ENCODE data around the gene LPAR6.
"Not testable (repeated sequence)": the region's sequence is repeated elsewhere in the genome, so short reads cannot be mapped to it uniquely, and the experiment has no call there.

Gene LPAR6

GRCh38 chr13:48412881-48413351 is at the start of gene LPAR6:
LPAR6 (minus strand) TSS chr13:48413113; CDS start chr13:48412423, 690 bp downstream.
- no peak for DNase-seq (ENCODE audit: extremely low read depth, insufficient read length)
- TF ChIP-seq CTCF (IDR thresholded peaks at IDR 0.05; ENCODE audit: insufficient read depth, low read length, poor library complexity, severe bottlenecking) = no peak
- Histone ChIP-seq H3K36me3 (ENCODE audit: control insufficient read depth, insufficient read depth, low read length) (peaks cover 8% of the 10 kb centered on the region), H3K4me3 (replicated peaks; ENCODE audit: low read depth, low read length) (no peak within 1 kb of the TSS), H3K27me3 (replicated peaks; ENCODE audit: control insufficient read depth, insufficient read depth, low read length) (no peaks in the 10 kb centered on the region)

- no peak overlapping the region for H3K4me3 ChIP-seq (replicated peaks; ENCODE audit: low read depth, low read length)
- TF ChIP-seq CTCF (IDR thresholded peaks at IDR 0.05; ENCODE audit: insufficient read depth, low read length, poor library complexity, severe bottlenecking) = no peak
- H3K36me3 ChIP-seq (ENCODE audit: control insufficient read depth, insufficient read depth, low read length) = peaks cover 12% of the 10 kb centered on the region
- DNase-seq (ENCODE audit: extremely low read depth, insufficient read length) = no peak
- no peaks in the 10 kb centered on the region for H3K27me3 ChIP-seq (replicated peaks; ENCODE audit: control insufficient read depth, insufficient read depth, low read length)
Measured at GRCh38 chr13:48457578-48458242, 44.8 kb upstream of the LPAR6 start.

GRCh38 chr13:48456546-48456945 is 43.6 kb upstream of the LPAR6 start:
- no peak overlapping the region for H3K4me3 ChIP-seq (replicated peaks; ENCODE audit: low read depth, low read length)
- H3K27me3 ChIP-seq (replicated peaks; ENCODE audit: control insufficient read depth, insufficient read depth, low read length) = no peaks in the 10 kb centered on the region
- TF ChIP-seq CTCF (IDR thresholded peaks at IDR 0.05; ENCODE audit: insufficient read depth, low read length, poor library complexity, severe bottlenecking) = no peak
- H3K36me3 ChIP-seq (ENCODE audit: control insufficient read depth, insufficient read depth, low read length) = peaks cover 12% of the 10 kb centered on the region
- DNase-seq (ENCODE audit: extremely low read depth, insufficient read length) = no peak

GRCh38 chr13:48451196-48451595 is 38.3 kb upstream of the LPAR6 start:
- DNase-seq (ENCODE audit: extremely low read depth, insufficient read length); H3K36me3 ChIP-seq (ENCODE audit: control insufficient read depth, insufficient read depth, low read length); H3K27me3 ChIP-seq (replicated peaks; ENCODE audit: control insufficient read depth, insufficient read depth, low read length); H3K4me3 ChIP-seq (replicated peaks; ENCODE audit: low read depth, low read length): not testable (repeated sequence)

GRCh38 chr13:48449656-48450055 is 36.7 kb upstream of the LPAR6 start:
- no peak for DNase-seq (ENCODE audit: extremely low read depth, insufficient read length)
- H3K4me3 ChIP-seq (replicated peaks; ENCODE audit: low read depth, low read length) = no peak overlapping the region
- H3K27me3 ChIP-seq (replicated peaks; ENCODE audit: control insufficient read depth, insufficient read depth, low read length) = no peaks in the 10 kb centered on the region
- no peak for TF ChIP-seq CTCF (IDR thresholded peaks at IDR 0.05; ENCODE audit: insufficient read depth, low read length, poor library complexity, severe bottlenecking)
- H3K36me3 ChIP-seq (ENCODE audit: control insufficient read depth, insufficient read depth, low read length) = peaks cover 2% of the 10 kb centered on the region

- no peak for TF ChIP-seq CTCF (IDR thresholded peaks at IDR 0.05; ENCODE audit: insufficient read depth, low read length, poor library complexity, severe bottlenecking)
- no peak overlapping the region for H3K4me3 ChIP-seq (replicated peaks; ENCODE audit: low read depth, low read length)
- DNase-seq (ENCODE audit: extremely low read depth, insufficient read length) = no peak
- H3K36me3 ChIP-seq (ENCODE audit: control insufficient read depth, insufficient read depth, low read length) = peaks cover 2% of the 10 kb centered on the region; the same call in 1 of the 2 replicates
- H3K27me3 ChIP-seq (replicated peaks; ENCODE audit: control insufficient read depth, insufficient read depth, low read length) = no peaks in the 10 kb centered on the region
Measured at GRCh38 chr13:48448959-48449614, 36.2 kb upstream of the LPAR6 start.

Measured in GM06990 (cell line).